GM19023 (cell line): ENCODE results near the gene NRDE2.
"Not testable (repeated sequence)": the region's sequence is repeated elsewhere in the genome, so short reads cannot be mapped to it uniquely, and the experiment has no call there.

Experiments
- ATAC-seq: cut with Tn5 transposase; IDR thresholded peaks from one replicate; pipeline ENCODE4 v1.9.1; 2021; ENCODE audit warnings: mild to moderate bottlenecking, moderate library complexity; ENCODE audit not compliant: unreplicated experiment

Gene NRDE2

GRCh38 chr14:90342327-90342726 is 10.6 kb upstream of the NRDE2 start:
- ATAC-seq = no peak

- ATAC-seq = no peak
These were observed 10.0 kb upstream of the NRDE2 start for GRCh38 chr14:90341784-90342183.

- not testable (repeated sequence) for ATAC-seq
These were observed 9.5 kb upstream of the NRDE2 start for GRCh38 chr14:90341232-90341631.

- no peak for ATAC-seq
These were observed 5.2 kb upstream of the NRDE2 start for GRCh38 chr14:90336985-90337384.

GRCh38 chr14:90336401-90336800 is 4.7 kb upstream of the NRDE2 start:
- ATAC-seq = no peak

- no peak for ATAC-seq
These were observed 487 bp upstream of the NRDE2 start for GRCh38 chr14:90332271-90332584.

GRCh38 chr14:90330203-90331196 is 1.2 kb downstream of the NRDE2 start:
- ATAC-seq = no peak

GRCh38 chr14:90321891-90322290 is 9.8 kb downstream of the NRDE2 start:
- no peak for ATAC-seq

- ATAC-seq = no peak
These were observed 11.9 kb downstream of the NRDE2 start for GRCh38 chr14:90319634-90320541.

- ATAC-seq = no peak
These were observed 12.6 kb downstream of the NRDE2 start for GRCh38 chr14:90319173-90319572.

- ATAC-seq = no peak
These were observed 13.7 kb downstream of the NRDE2 start for GRCh38 chr14:90318016-90318415.

GRCh38 chr14:90317286-90317685 is 14.5 kb downstream of the NRDE2 start:
- ATAC-seq = no peak

GRCh38 chr14:90308561-90308960 is 23.2 kb downstream of the NRDE2 start:
- ATAC-seq = no peak

GRCh38 chr14:90305176-90305601 is 26.6 kb downstream of the NRDE2 start:
- ATAC-seq = no peak

- no peak for ATAC-seq
These were observed 27.2 kb downstream of the NRDE2 start for GRCh38 chr14:90304502-90304901.

GRCh38 chr14:90303473-90303872 is 28.3 kb downstream of the NRDE2 start:
- ATAC-seq = no peak

- ATAC-seq = no peak
These were observed 29.0 kb downstream of the NRDE2 start for GRCh38 chr14:90302529-90303303.

GRCh38 chr14:90301668-90302090 is 30.1 kb downstream of the NRDE2 start:
- no peak for ATAC-seq

GRCh38 chr14:90301122-90301521 is 30.6 kb downstream of the NRDE2 start:
- ATAC-seq = no peak

GRCh38 chr14:90300611-90301047 is 31.1 kb downstream of the NRDE2 start:
- no peak for ATAC-seq

GRCh38 chr14:90299408-90299807 is 32.3 kb downstream of the NRDE2 start:
- no peak for ATAC-seq
